HG03095 (cell line): Measurements from ENCODE around the gene TRIM66.

Source experiments
- ATAC-seq: cut with Tn5 transposase; IDR thresholded peaks from one replicate; pipeline ENCODE4 v1.9.1; 2021; ENCODE audit warnings: moderate library complexity; ENCODE audit not compliant: unreplicated experiment

Gene TRIM66

DNA sequence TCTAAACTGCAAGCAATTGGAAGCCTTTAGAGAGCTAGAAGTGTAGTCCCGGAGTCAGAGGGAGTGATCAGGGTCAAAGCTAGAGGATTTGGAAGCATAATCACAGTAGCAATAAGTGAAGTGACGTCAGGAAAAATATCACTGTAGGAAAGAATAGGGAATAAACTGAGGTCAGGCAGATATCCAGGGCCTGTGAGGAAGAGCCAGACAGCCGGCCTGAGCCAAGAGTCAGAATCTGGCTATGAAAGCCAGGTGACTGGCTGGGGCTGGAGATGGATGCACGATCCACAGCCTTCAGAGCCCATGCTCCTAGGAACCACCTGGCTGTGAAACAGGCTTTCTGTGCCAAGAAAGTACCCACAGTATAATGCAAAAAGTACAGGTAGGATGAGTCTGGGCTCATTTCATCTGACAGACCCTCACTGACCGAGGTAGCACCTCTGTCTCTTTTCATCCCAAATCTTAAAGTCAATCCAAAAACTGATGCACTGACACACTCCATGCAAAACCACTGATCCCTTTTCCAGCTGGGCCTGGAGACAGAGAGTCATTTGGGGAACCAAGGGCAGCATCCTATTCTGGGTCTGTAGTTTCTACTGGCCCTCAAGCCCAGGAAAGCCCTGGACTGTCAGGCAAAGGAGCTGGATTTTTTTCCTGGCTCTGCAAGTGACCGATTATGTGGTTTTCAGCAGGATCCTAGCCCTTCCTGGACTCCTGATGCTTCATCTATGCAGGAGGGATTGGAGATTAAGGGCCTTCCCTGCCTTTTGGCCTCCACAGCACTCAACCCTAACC lies 21.3 kb downstream of the TRIM66 start:
- ATAC-seq = no peak

DNA sequence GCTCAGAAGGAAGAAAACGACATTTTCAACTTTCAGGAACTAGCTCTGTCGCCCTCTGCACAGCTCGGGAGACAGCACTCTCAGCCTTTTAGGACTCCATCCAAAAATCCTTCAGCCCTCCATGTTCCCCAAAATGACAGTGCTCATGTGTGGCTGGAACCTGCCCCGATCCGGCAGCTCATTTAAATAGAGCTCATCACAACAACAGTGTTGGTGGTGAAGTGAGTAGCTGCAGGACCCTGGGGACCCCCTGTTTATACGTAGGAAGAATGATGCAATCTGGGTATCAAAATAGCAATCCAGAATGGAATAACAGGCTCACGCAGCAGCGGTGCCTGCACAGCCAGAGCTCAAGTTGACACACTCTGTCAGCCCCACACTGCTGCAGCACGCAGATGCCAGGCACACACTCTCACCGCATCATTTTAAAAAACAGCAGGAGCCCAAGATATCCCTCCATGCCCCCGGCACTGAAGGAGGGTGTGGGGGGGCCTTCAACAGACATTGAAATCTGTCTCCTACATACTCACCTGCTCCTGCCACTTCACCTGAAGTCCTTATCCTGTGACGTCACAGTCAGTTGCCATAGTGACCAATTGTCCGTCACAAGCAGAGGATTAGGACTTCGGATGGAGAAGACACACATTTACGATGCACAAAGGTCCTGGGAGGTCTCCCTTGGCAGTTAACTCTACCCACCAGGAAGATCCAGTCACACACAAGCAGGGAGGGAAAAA lies 24.0 kb downstream of the TRIM66 start:
- ATAC-seq = no peak

DNA sequence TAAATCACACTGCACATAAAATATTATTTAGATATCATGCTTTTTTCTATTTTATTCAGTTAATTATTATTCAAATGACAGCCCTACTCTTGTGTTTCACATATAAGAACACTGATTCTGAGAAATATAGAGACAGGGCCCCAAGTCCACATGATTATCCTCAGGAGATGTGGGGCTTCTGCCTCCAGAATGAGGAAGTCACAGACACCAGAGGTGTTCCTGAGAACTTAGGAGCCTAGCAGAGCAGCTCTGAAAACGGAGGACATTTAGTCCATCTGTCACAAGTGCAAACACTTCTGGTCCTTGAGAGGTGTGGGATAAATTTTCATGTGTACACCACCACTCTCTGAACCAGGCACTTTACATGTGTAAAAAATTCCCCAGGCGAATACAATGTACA lies 26.2 kb downstream of the TRIM66 start:
- ATAC-seq = no peak

DNA sequence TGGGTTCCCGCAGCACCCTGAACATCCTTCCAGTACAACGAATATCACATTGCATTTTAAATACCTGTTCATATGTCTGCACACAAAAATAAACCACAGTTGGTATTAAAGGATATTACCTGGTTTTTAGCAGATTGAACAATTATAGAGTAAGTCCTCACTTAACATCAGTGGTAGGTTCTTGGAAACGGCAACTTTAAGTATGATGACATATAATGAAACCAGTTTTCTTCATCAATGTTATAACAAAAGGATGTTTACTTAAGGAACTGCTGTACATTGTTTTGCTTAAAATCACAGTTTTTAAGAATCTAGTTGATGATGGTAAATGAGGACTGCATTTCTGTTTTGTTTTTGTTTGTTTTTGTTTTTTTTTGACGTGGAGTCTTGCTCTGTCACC lies 28.0 kb downstream of the TRIM66 start:
- no peak for ATAC-seq

DNA sequence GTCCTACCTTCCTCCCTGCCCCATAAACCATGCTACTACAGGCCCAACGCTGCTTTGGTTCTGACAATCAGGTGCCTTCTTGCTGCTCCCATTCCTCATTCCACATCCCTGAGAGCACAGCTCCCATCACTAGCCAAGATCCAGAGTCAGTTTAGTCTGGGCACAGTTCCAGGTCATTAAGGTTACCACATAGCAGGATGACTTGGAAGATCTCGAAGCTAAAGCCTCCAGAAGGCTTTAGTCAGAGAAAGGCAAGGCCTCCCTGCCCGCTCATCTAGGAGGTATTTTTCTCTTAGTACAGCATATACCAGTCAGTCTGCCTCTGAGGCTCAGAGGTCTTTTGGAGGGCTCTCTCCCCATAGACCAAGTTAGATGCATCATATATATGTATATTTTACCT lies 30.3 kb downstream of the TRIM66 start:
- no peak for ATAC-seq

DNA sequence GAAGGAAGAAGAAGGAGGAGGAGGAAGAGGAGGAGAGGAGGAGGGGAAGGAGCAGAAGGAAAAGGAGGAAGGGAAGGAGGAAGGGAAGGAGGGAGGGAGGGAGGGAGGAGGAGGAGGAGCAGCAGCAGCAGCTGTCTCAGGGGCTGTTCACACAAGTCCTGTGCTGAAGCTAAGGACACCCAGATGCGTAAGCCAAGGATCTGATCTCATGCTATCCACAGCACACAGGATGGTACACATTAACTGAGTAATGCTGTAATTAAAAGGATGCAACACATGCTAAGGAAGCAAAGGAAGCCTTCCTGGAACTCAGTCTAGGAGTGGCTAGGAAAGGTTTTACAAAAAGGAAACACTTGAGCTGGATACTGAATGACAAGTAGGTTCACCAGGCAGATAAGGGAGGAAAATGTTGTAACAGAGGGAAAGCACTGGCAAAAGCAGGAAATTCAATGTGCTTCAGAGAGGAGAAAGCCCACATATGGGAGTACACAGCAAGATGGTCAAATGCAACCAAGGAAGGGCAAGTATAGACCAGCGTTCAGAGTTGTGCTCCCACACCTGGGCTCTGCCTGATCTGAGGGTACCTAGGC lies 32.0 kb downstream of the TRIM66 start:
- no peak for ATAC-seq

DNA sequence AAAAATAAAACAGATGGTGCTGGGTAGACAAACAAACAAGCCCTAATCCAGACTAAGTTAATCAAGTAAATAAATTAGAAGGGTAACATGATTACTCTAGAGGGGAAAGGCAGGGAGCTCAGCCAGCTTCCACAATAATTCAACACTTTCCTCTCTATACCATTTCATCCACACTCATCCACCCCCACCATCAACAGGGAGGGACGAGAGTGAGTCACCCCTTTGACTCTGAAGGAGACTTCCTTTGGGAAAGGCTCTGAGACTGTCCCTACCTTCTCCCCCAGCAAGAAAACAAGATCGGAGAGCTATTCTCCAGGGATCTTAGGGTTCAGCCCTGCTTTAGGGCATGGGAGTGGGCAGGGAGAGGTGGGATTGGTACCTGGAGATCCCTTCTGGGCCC lies 33.1 kb downstream of the TRIM66 start:
- ATAC-seq = no peak

DNA sequence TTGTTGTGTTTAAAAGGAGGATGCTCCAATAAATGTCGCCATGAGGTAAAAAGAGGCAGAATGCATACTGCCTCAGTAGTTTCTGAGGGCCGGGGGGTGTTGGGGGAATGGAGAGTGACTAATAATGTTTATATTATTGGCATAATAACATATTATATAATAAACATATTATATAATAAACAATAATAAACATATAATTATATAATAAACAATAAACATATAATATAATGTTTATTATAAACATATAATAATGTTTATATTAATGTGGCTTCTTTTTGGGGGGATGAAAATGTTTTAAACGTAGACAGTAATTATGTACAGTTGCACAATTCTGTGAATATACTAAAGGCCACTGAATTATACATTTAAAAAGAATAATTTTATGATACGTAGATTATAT lies 35.6 kb downstream of the TRIM66 start:
- ATAC-seq = no peak

DNA sequence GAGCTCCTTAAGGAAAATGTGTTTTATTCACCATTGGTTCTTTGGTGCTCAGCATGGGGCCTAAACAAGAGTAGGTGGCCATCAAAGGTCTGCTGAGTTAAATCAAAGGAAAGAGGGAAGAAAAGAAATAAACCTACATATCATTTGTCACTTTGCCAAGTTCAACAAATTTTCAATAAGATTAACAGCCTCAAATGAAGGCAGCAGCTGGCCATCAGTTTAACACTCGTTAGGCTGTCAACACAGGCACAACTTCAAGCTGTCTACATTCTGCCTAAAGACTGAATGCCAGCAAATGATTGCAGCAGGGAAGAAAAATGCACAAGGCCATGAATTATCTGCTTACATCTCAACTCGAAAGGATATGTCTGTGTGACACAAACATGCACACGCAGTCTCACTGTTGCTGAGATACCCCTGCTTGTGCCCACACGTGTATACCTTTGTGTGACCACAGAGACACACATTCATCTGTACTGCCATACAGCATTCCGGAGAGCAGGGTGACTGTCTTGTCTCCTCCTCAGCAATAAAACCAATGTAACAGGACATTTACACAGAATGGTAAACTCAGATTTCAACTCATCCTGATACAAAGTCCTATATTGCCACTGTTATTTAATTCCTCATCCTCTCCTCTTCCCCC lies 40.1 kb downstream of the TRIM66 start:
- ATAC-seq = no peak

DNA sequence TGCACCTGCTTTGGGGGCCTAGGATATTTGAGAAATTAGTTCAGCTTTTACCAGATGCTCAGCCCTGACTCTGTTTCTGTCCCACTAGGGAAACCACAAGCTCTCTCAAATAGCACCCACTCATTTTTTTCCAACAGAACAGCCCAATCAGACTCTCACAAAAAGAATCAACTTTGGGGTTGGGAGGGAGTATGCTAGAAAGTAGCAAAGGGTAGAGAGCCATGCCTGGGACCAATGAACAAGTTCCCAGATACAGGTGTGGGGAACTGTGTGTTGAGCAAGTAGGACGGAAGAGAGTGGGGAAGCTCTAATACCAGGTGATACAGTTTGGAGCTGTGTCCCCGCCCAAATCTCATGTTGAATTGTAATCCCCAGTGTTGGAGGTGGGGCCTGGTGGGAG lies 41.1 kb downstream of the TRIM66 start:
- no peak for ATAC-seq

DNA sequence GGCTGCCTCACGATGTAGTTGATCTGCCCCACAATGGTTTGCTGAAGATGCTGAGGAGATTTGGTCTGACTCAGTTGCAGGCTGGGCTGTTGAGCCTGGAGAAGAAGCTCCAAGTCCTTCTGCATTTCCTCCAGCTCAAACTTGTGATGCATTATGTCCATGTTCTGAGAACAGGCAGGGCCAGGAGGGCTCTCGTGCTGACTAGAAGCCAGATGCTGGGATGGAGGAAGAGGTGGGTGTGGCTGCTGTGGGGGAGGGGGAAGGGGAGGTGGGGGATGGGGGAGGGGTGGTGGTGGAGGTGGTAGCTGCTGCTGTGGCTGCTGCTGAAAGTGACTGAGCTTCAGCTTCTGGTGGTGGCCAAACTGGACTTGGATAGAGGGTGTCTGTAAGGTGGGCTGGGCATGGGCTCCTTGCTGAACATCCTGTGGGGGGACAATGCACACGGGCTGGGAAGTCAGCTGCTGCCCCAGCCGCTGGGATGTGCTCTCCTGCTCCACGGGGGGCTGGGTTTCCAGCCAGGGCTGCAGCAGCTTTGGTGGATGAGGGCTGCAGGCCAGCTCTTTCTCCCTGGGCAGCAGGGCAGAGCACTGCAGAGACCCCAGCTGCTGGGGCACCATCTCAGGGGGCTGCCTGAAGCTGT lies 42.1 kb downstream of the TRIM66 start:
- no peak for ATAC-seq

DNA sequence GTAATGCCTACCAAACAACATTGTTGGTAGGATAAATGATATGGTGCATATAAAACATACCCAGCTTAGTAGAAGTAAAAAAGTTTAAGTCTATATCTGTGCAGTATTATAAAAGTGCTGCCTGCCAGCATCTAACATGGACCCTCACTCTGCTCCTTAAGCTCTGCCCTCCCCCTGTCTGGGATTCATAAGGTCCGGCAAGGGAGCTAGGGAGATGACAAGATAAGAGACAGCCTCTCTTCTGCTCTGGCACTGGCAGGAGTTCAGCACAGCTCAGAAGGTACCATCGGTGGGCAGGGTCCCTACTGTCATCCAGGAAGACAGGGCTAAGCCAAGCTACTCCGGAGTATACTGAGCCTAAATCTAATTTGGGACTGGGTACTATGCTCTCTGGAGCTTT lies 42.8 kb downstream of the TRIM66 start:
- ATAC-seq = no peak

DNA sequence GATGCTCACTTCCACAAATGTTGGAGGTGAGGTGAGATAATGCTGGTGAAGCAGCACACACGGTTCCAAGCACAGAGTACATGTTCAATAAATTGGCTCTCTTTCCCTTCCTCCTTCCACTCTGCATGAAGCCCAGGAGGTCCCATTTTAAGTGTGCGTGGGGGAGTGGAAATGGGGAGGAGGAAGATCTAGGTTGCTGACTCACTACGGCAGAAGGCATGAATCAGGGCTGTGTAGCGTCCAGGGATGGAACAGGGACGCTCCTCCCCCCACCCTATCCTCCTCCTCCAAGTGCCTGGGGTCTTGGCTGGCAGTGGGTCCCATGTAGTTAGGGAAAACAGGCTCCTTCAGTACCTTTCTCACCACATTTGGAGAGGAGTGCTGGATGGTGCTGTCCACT lies 44.2 kb downstream of the TRIM66 start:
- ATAC-seq = no peak

DNA sequence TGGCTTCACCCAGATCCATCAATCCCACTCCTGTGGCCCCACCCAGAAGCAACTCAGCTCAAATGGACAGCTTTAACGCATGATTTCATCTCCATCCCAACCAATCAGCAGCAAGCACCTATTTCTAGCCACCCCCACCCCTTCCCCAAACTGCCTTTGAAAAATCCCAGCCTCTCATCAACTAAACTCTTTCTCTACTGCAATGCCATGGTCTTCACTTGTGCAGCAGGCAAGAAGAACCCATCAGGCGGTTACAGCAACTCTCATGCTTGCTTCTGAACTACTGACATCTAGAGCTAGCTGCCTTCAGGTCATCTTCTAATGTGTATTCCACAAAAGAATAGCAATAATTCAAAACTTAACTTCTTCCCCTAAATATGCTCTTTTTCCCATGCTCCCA lies 46.3 kb downstream of the TRIM66 start:
- ATAC-seq = no peak

DNA sequence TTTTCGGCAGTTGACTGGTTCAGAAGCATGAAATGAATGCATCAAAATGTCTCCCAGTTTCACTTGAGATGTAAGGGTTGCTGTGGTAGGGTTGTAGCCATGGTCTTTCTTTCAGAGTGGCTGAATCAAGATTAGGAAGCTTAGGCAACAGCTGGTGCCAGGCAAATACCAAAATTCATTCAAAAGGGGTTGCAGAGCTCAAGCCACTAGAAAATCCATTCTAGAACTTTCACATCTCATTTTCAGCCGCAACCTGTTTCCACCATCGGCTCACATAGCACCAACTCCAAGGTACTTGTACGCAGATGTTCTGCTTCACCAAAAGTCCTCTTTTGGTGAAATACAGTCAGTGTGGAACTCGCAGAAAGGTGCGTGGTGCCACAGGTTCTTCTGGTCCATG lies 48.0 kb downstream of the TRIM66 start:
- ATAC-seq = no peak

DNA sequence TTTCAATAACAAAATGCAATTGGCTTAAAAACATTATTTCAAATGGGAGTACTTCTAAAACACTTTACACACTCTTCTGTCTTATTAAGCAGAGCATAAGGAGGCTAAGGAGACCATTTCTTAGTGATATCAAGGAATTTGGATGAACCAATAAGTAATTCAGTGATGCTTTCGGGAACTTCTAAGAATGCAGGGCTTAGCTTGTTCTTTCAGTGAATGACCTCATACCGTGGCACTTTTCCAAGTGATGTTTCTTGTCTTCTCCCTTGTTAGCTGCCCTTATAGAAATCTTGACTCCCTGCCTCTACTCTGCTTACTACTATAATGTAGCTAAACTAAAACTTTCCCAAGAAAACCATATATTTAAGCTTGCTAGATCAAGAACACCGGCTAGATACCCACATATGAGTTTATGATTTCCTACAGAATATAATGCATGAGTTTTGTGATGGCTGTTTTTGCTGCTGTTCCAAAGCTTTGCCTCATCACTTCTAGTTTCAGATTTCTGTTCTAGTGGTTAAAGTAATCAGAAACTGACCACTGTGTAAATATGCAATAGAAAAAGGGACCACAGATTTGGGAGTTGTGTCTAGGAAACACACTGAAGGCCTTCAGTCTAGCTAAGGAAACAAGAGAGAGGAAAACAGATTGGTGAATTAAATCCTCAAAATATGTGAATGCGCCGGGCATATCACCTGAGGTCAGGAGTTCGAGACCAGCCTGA lies 50.9 kb downstream of the TRIM66 start:
- no peak for ATAC-seq

DNA sequence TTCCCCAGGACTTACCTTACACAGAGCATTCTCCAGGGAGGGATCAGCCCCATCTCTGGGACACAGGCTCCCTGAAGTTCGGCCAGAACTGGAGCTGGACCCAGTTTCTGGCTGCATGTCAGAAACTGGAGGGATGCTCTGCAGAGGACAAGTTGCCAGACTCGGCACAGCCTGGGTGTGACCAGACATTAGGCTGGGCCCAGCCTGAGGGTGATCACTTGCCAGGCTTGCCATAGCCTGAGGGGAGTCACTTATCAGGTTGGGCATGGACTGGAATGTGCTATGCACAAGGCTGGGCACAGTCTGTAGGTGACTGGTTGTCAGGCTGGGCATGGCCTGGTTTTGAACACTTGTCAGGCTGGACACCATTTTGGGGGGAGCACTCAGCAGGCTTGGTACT lies 57.8 kb downstream of the TRIM66 start:
- no peak for ATAC-seq

DNA sequence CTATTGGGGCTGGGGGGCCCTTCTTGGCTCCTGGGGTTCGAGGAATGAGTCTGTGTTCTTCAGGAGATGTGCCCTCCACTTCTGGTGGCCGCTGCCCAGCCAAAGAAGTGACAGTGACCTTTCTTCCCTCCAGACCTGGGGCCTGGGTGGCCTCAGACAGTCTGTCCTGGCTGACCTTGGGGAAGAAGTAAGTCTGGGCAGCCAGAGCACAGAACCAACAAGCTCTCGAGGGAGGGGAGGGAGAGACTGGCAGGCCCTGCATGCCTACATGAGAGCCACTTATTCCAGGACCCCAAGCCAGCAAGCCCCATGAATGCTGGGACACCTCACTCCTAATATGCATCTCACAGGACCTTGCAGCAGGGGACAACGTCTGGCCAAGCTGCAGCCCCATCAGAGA lies 61.3 kb downstream of the TRIM66 start:
- no peak for ATAC-seq

DNA sequence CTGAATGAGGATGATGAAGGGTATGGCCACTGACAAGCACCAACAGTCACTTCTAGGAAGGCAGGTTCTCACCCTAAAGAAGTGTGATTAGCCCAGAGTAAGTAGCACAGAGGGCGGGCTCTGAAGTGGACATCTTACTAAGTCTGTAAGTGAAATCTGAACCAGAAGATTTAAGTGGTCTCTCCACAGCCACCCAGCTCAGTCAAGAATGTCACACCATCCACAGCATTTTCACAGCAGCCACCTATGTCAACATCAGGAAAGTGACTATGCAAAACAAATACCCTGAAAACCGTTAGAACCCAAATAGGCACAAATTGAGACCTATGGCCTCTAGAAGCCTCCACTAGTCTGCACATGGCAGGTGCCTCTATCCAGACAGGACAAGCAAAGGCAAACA lies 65.4 kb downstream of the TRIM66 start:
- ATAC-seq = no peak

DNA sequence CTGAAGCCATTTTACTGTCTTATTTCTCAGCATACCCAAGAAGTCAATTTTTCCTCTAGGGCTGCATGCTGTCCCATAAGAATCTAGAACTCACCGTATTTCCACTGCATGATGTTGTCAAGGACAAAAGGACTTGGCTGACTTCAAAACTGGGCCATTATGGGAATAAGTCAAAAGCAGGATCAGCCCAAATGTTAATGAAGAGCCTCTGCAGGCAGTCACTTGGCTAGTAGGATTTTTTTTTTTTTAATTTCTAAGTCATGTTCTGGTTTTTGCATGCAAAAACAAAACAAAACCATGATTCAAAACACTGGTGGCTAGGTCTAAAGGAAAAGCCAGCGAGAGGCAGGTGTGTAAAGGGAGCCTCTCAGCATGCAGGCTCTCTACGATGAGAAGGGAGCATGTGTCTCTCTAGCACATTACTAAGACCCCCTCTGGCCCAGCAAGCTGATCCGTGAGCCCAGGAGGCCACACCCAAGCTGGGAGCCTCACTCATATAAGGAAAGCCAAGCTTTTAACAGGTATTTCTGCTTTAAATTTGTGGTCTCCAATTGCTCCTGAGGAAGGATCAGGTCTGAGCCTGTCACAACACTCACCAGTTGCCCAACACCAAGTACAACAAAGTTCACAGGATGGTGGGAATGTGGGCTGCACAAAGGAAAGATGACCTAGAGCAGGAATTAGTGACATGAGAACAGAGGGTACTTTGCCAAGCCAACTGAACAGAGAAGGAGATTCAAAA lies 67.0 kb downstream of the TRIM66 start:
- ATAC-seq = no peak
